ENCODE results near the gene GIMAP4.

GRCh38 chr7:150566572-150566971 lies 618 bp upstream of the GIMAP4 start:
- no peak for TF ChIP-seq CTCF (IDR thresholded peaks at IDR 0.05; ENCODE audit: extremely low read depth in 1 of 2, insufficient read depth in 1 of 2, low read depth in 1 of 2, low read length in 2 of 2)
- TF ChIP-seq, protein P1, sequence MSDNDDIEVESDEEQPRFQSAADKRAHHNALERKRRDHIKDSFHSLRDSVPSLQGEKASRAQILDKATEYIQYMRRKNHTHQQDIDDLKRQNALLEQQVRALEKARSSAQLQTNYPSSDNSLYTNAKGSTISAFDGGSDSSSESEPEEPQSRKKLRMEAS (IDR thresholded peaks at IDR 0.05; ENCODE audit: insufficient read depth, insufficient read length) = no peak
- TF ChIP-seq POLR2AphosphoS5 (IDR thresholded peaks at IDR 0.05; ENCODE audit: insufficient read depth, low read depth, low read length) = no peak
- TF ChIP-seq POLR2A (IDR thresholded peaks at IDR 0.05; ENCODE audit: low read depth, low read length) = no peak
- no peak for TF ChIP-seq EZH2 (IDR thresholded peaks at IDR 0.05; ENCODE audit: borderline replicate concordance, low read depth, low read length, severe bottlenecking)
- no peak for TF ChIP-seq FOS (IDR thresholded peaks at IDR 0.05; ENCODE audit: borderline replicate concordance, insufficient read depth, low read length)

All from endothelial cell of umbilical vein (primary cell).